ENCODE data around the gene DNAJC9.

DNAJC9 gene

DNA sequence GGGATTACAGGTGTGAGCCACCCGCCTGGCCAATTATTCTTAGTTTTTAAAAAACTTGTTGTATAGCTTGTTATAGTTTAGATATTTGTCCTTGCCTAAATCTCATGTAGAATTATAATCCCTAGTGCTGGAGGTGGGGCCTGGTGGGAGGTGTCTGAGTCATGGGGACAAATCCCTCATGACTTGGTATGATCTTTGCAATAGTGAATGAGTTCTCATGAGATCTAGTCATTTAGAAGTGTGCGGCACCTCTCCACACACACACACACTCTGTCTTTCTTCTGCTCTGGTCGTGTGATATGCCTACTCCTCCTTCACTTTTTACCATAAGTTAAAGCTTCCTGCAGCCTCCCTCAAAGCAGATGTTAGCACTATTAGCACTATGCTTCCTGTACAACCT, 42.0 kb downstream of the DNAJC9 start:
- TF ChIP-seq, protein P1, sequence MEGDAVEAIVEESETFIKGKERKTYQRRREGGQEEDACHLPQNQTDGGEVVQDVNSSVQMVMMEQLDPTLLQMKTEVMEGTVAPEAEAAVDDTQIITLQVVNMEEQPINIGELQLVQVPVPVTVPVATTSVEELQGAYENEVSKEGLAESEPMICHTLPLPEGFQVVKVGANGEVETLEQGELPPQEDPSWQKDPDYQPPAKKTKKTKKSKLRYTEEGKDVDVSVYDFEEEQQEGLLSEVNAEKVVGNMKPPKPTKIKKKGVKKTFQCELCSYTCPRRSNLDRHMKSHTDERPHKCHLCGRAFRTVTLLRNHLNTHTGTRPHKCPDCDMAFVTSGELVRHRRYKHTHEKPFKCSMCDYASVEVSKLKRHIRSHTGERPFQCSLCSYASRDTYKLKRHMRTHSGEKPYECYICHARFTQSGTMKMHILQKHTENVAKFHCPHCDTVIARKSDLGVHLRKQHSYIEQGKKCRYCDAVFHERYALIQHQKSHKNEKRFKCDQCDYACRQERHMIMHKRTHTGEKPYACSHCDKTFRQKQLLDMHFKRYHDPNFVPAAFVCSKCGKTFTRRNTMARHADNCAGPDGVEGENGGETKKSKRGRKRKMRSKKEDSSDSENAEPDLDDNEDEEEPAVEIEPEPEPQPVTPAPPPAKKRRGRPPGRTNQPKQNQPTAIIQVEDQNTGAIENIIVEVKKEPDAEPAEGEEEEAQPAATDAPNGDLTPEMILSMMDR (IDR thresholded peaks at IDR 0.05; ENCODE audit: low read length, missing control alignments): no peak
- H3K4me3 ChIP-seq (replicated peaks; ENCODE audit: low read depth, low read length): no peak overlapping the region
- DNase-seq (ENCODE audit: low read depth): no peak

Data from fibroblast of pulmonary artery (primary cell).